ENCODE data around the gene ERC2.
A peak's percentile ranks its signal among the peaks of the same experiment; 100 is the strongest.

The ERC2 gene

DNA sequence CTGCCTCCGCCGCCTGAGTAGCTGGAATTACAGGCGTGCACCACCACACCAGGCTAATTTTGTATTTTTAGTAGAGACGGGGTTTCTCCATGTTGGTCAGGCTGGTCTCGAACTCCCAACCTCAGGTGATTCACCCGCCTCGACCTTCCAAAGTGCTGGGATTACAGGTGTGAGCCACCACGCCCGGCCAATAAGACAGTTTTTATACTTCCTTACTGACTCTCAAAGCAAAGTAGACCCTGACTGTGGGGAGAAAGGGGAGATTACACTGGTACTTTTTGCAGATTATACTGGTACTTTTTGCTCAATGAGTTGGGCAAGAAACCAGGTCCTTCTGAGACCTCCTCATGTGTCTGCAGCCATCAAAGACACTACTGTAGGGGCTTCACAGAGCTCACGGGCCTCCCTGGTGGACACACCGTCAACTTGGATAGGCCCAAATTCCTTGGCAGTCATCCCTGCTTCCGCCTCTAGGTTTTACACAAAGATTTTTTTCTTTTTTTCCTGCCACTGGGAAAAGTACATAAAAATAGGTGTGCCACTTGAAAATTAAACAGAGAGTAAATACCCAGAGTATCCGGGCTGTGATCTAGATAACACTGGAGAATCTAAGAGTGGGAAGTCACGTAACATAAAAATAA is 837.9 kb downstream of the ERC2 start:
- no peak overlapping the region for H2BK12ac ChIP-seq (ENCODE audit: low read length)
- H3K36me3 ChIP-seq (ENCODE audit: control insufficient read depth in 1 of 2, insufficient read depth in 2 of 2, low read length in 2 of 2) = no peaks in the 10 kb centered on the region
- H3K79me2 ChIP-seq (ENCODE audit: control insufficient read depth, insufficient read depth, low read length, poor library complexity) = no peaks in the 10 kb centered on the region
- no peak overlapping the region for H2AFZ ChIP-seq (ENCODE audit: insufficient read depth, low read length, poor library complexity)
- H3K14ac ChIP-seq (ENCODE audit: low read length) = no peak overlapping the region
- no peak for DNase-seq
- H4K91ac ChIP-seq (ENCODE audit: low read depth, low read length) = no peak overlapping the region
- H3K27ac ChIP-seq (ENCODE audit: low read depth, low read length) = no peak overlapping the region
- H3K79me1 ChIP-seq (ENCODE audit: low read length) = peaks cover 7% of the 10 kb centered on the region
- no CpG with 5 or more reads among the region's 14 CpGs for WGBS (ENCODE audit: extremely low coverage, insufficient coverage, insufficient read length)
- no peak overlapping the region for H3K4me2 ChIP-seq (ENCODE audit: low read length)
- H3K9ac ChIP-seq (ENCODE audit: low read length) = no peak overlapping the region
- no peak overlapping the region for H3K18ac ChIP-seq (ENCODE audit: low read length)
- H4K8ac ChIP-seq (ENCODE audit: low read depth, low read length) = no peak overlapping the region
- no peak overlapping the region for H2BK120ac ChIP-seq (ENCODE audit: insufficient read depth, low read length, poor library complexity)
- no peak overlapping the region for H4K12ac ChIP-seq (ENCODE audit: low read depth, low read length)
- no peak overlapping the region for H2BK5ac ChIP-seq (ENCODE audit: low read depth, low read length, poor library complexity)
- no peaks in the 10 kb centered on the region for H3K27me3 ChIP-seq (ENCODE audit: insufficient read depth, low read length)
- no peaks in the 10 kb centered on the region for H3K9me3 ChIP-seq (ENCODE audit: insufficient read depth, low read depth, low read length)
- H2AK5ac ChIP-seq (ENCODE audit: low read length) = peak overlapping the region; percentile 35
- no peak overlapping the region for H3K4me3 ChIP-seq (ENCODE audit: low read depth, low read length)
- H3K4ac ChIP-seq (ENCODE audit: low read depth, low read length) = no peak overlapping the region
- H3K4me1 ChIP-seq (ENCODE audit: control insufficient read depth in 1 of 2, insufficient read depth in 2 of 2, low read length in 2 of 2) = peaks cover 0 to 9% of the 10 kb centered on the region in 2 experiments
- H3K23ac ChIP-seq (ENCODE audit: low read length) = no peak overlapping the region

DNA sequence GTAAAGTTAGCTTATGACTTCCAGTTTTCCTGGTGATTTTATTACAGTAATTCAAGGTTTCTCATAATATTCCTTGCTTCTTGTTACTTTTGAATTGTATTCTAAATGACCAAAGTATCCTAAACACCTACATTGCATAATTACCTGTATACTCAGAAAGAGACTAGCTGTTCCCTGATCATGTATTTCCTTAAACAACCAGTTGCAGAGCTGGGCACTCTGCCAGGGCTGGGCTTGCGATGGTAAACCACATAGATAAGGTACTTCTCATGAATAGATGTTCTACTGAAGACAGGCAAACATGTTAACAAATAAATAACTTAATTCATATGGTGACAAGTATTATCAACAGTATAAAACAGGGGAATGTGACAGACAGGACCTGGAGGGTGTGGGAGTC is 838.8 kb downstream of the ERC2 start:
- Histone ChIP-seq H2AFZ (ENCODE audit: insufficient read depth, low read length, poor library complexity) (no peak overlapping the region), H3K27ac (ENCODE audit: low read depth, low read length) (no peak overlapping the region), H4K12ac (ENCODE audit: low read depth, low read length) (no peak overlapping the region), H3K27me3 (ENCODE audit: insufficient read depth, low read length) (no peaks in the 10 kb centered on the region), H2BK12ac (ENCODE audit: low read length) (no peak overlapping the region), H3K36me3 (ENCODE audit: control insufficient read depth in 1 of 2, insufficient read depth in 2 of 2, low read length in 2 of 2) (no peaks in the 10 kb centered on the region), H3K18ac (ENCODE audit: low read length) (no peak overlapping the region), H3K4me3 (ENCODE audit: low read depth, low read length) (no peak overlapping the region), H3K4me1 (ENCODE audit: control insufficient read depth in 1 of 2, insufficient read depth in 2 of 2, low read length in 2 of 2) (peaks cover 4 to 10% of the 10 kb centered on the region in 2 experiments), H3K79me2 (ENCODE audit: control insufficient read depth, insufficient read depth, low read length, poor library complexity) (no peaks in the 10 kb centered on the region), H2AK5ac (ENCODE audit: low read length) (no peak overlapping the region), H3K4me2 (ENCODE audit: low read length) (no peak overlapping the region), H2BK120ac (ENCODE audit: insufficient read depth, low read length, poor library complexity) (no peak overlapping the region), H4K8ac (ENCODE audit: low read depth, low read length) (no peak overlapping the region), H4K91ac (ENCODE audit: low read depth, low read length) (no peak overlapping the region), H3K23ac (ENCODE audit: low read length) (no peak overlapping the region), H3K9me3 (ENCODE audit: insufficient read depth, low read depth, low read length) (no peaks in the 10 kb centered on the region), H3K9ac (ENCODE audit: low read length) (no peak overlapping the region), H3K4ac (ENCODE audit: low read depth, low read length) (no peak overlapping the region), H2BK5ac (ENCODE audit: low read depth, low read length, poor library complexity) (no peak overlapping the region), H3K79me1 (ENCODE audit: low read length) (peaks cover 10% of the 10 kb centered on the region), H3K14ac (ENCODE audit: low read length) (no peak overlapping the region)
- DNase-seq = no peak
- WGBS (ENCODE audit: extremely low coverage, insufficient coverage, insufficient read length) = no CpG with 5 or more reads among the region's 1 CpG

DNA sequence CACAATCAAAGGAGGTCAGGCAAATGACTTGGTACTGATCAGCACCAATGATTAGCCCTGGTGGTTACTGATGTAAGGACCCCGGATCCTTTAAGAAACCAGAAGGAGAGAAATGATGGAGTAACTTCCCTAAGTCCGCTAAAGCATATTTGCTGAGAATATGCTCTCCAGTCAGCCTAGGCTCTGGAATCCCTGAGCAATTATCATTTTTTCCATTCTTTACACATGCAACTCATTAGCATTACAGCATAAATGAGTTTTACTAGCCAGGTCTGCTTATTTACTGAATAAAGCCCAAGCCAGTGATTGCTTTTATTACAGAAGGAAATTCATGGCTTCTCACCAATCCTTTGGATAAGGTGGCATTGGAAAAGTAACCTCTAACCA is 842.0 kb downstream of the ERC2 start:
- no CpG with 5 or more reads among the region's 2 CpGs for WGBS (ENCODE audit: extremely low coverage, insufficient coverage, insufficient read length)
- no peak overlapping the region for H2AFZ ChIP-seq (ENCODE audit: insufficient read depth, low read length, poor library complexity)

DNA sequence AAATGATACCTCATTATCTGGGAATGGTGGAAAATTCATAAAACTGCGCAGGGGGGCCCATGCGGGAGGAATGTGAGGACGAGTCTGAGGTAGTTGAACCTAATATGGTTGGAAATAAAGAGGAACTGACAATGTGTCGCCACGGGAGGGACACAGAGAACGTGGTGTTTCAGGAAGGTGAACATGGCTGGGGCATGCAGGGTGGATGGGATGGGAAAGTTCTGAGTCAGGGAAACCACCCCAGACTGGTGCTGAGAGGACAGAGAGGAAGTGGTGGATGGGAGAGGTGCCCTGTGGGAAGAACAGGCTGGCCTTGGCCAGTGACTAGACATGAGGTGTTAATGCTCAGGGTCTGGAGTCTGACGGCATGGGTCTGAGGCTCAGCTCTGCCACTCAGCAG is 844.0 kb downstream of the ERC2 start:
- Histone ChIP-seq H3K27me3 (ENCODE audit: insufficient read depth, low read length) (no peaks in the 10 kb centered on the region), H2AFZ (ENCODE audit: insufficient read depth, low read length, poor library complexity) (no peak overlapping the region), H3K79me2 (ENCODE audit: control insufficient read depth, insufficient read depth, low read length, poor library complexity) (peaks cover 2% of the 10 kb centered on the region), H3K14ac (ENCODE audit: low read length) (peak overlapping the region; percentile 80), H2BK5ac (ENCODE audit: low read depth, low read length, poor library complexity) (peak overlapping the region; percentile 8), H4K8ac (ENCODE audit: low read depth, low read length) (peak overlapping the region; percentile 5), H3K79me1 (ENCODE audit: low read length) (peaks cover 22% of the 10 kb centered on the region), H3K4ac (ENCODE audit: low read depth, low read length) (no peak overlapping the region), H2BK12ac (ENCODE audit: low read length) (peak overlapping the region; percentile 46), H3K4me1 (ENCODE audit: control insufficient read depth in 1 of 2, insufficient read depth in 2 of 2, low read length in 2 of 2) (peaks cover 12 to 24% of the 10 kb centered on the region in 2 experiments), H4K12ac (ENCODE audit: low read depth, low read length) (no peak overlapping the region), H3K9me3 (ENCODE audit: insufficient read depth, low read depth, low read length) (no peaks in the 10 kb centered on the region), H3K18ac (ENCODE audit: low read length) (peak overlapping the region; percentile 49), H2AK5ac (ENCODE audit: low read length) (peak overlapping the region; percentile 24), H4K91ac (ENCODE audit: low read depth, low read length) (peak overlapping the region; percentile 20), H3K9ac (ENCODE audit: low read length) (no peak overlapping the region), H2BK120ac (ENCODE audit: insufficient read depth, low read length, poor library complexity) (peak overlapping the region; percentile 16), H3K23ac (ENCODE audit: low read length) (no peak overlapping the region), H3K4me2 (ENCODE audit: low read length) (no peak overlapping the region), H3K36me3 (ENCODE audit: control insufficient read depth in 1 of 2, insufficient read depth in 2 of 2, low read length in 2 of 2) (no peaks in the 10 kb centered on the region), H3K27ac (ENCODE audit: low read depth, low read length) (no peak overlapping the region), H3K4me3 (ENCODE audit: low read depth, low read length) (no peak overlapping the region)
- no CpG with 5 or more reads among the region's 7 CpGs for WGBS (ENCODE audit: extremely low coverage, insufficient coverage, insufficient read length)
- DNase-seq = peak; percentile 44 to 51

More for the DNA sequence above, 842.0 kb downstream of the ERC2 start:
- H3K36me3 ChIP-seq (ENCODE audit: control insufficient read depth in 1 of 2, insufficient read depth in 2 of 2, low read length in 2 of 2) = no peaks in the 10 kb centered on the region
- no peak overlapping the region for H3K23ac ChIP-seq (ENCODE audit: low read length)
- no peak overlapping the region for H3K14ac ChIP-seq (ENCODE audit: low read length)
- H2AK5ac ChIP-seq (ENCODE audit: low read length) = no peak overlapping the region
- no peaks in the 10 kb centered on the region for H3K9me3 ChIP-seq (ENCODE audit: insufficient read depth, low read depth, low read length)
- H3K4me1 ChIP-seq (ENCODE audit: control insufficient read depth in 1 of 2, insufficient read depth in 2 of 2, low read length in 2 of 2) = peaks cover 8 to 18% of the 10 kb centered on the region in 2 experiments
- H3K79me2 ChIP-seq (ENCODE audit: control insufficient read depth, insufficient read depth, low read length, poor library complexity) = peaks cover 2% of the 10 kb centered on the region
- H3K27me3 ChIP-seq (ENCODE audit: insufficient read depth, low read length) = no peaks in the 10 kb centered on the region
- H4K91ac ChIP-seq (ENCODE audit: low read depth, low read length) = no peak overlapping the region
- peaks cover 18% of the 10 kb centered on the region for H3K79me1 ChIP-seq (ENCODE audit: low read length)
- H3K27ac ChIP-seq (ENCODE audit: low read depth, low read length) = peak overlapping the region; percentile 89
- H3K4me2 ChIP-seq (ENCODE audit: low read length) = peak overlapping the region; percentile 29
- no peak overlapping the region for H4K8ac ChIP-seq (ENCODE audit: low read depth, low read length)
- no peak overlapping the region for H2BK120ac ChIP-seq (ENCODE audit: insufficient read depth, low read length, poor library complexity)
- peak; percentile 21 to 61 for DNase-seq
- H2BK5ac ChIP-seq (ENCODE audit: low read depth, low read length, poor library complexity) = peak overlapping the region; percentile 23
- no peak overlapping the region for H3K4me3 ChIP-seq (ENCODE audit: low read depth, low read length)
- no peak overlapping the region for H3K4ac ChIP-seq (ENCODE audit: low read depth, low read length)
- no peak overlapping the region for H3K9ac ChIP-seq (ENCODE audit: low read length)
- H4K12ac ChIP-seq (ENCODE audit: low read depth, low read length) = no peak overlapping the region
- H3K18ac ChIP-seq (ENCODE audit: low read length) = no peak overlapping the region
- H2BK12ac ChIP-seq (ENCODE audit: low read length) = no peak overlapping the region
